Pancreas (tissue), 10 donors: Measurements from ENCODE around the gene COLQ. TPM values are rescaled to one million over a fixed set of nuclear protein-coding genes. Genes with fewer than 3 reads are reported as not detected.

ENCODE experiments used
- ATAC-seq, 4 donors: fragments of 200-7000 bp; cut with Tn5 transposase; one replicate each; pipeline versions ENCODE4 v1.8.0 to v1.9.1; 2020; ENCODE audit warnings: mild to moderate bottlenecking in 4 of 4, moderate library complexity in 4 of 4
- DNase-seq, 6 donors: peaks; one replicate each; pipeline ENCODE4 v3.0.0-alpha.2; 2020
- FAIRE-seq: peaks from 2 replicates; lab custom pipeline; 2012; peaks lifted over from hg19 to GRCh38; lab: Jason Lieb, UNC
- H3K27ac ChIP-seq, 4 donors: fragments of 200-600 bp; sonication (generic); 1 replicate in 3 of 4; 2 replicates in 1 of 4; pipeline versions ENCODE4 v1.5.0 to v1.8.0; 2020
- H3K27me3 ChIP-seq, 4 donors: fragments of 200-600 bp; one replicate each; pipeline ENCODE4 v1.8.0; 2021
- H3K36me3 ChIP-seq, 3 donors: fragments of 200-600 bp; sonication (generic) in 1 of 3; one replicate each; pipeline versions ENCODE4 v1.5.0 to v1.8.0; 2020 to 2021
- H3K4me1 ChIP-seq, 3 donors: fragments of 200-600 bp; one replicate each; pipeline ENCODE4 v1.8.0; 2021
- H3K4me3 ChIP-seq, 4 donors: fragments of 200-600 bp; sonication (generic) in 2 of 4; one replicate each; pipeline versions ENCODE4 v1.5.0 to v1.8.0; 2020 to 2021
- H3K9me3 ChIP-seq, 4 donors: fragments of 200-600 bp; one replicate each; pipeline ENCODE4 v1.8.0; 2021
- CTCF ChIP-seq, 4 donors: fragments of 200-600 bp; sonication (generic) in 3 of 4; IDR thresholded peaks; one replicate each; pipeline versions ENCODE4 v1.5.0 to v1.8.0; 2021; ENCODE audit warnings: antibody characterized with exemption in 4 of 4
- WGBS, 2 donors: extraction: QIAGEN DNeasy Blood & Tissue Kit; methylation state at CpG; one replicate each; pipeline ENCODE4 v1.1.7; 2013; 5-methylcytosine and 5-hydroxymethylcytosine counted together
- intact Hi-C, 3 donors: fragments of 100-400 bp; cut with DNase I; formaldehyde crosslinking; loops; one replicate each; pipeline versions ENCODE4 v1.11.1 to v1.14.2; 2022
- polyA plus RNA-seq, 2 donors: library from polyadenylated mRNA; stranded (reverse); fragments of 200-250 nt; gene quantifications; one replicate each; pipeline ENCODE4 v1.2.3, GENCODE V29; 2013
- total RNA-seq, 6 donors: library from RNA; stranded (reverse); fragmentation: NEBNext Ultra II Directional in 4 of 6; extraction: Animal tissue kit (Norgen Biotek cat#: 25700) in 4 of 6; gene quantifications; one replicate each; pipeline versions ENCODE4 v1.2.1 to v1.2.4, GENCODE V29; 2021 to 2023
- donor health status: healthy with polysubstance abuse.
- donor health status: DM: no; HTN: no; CAD: no; lungs with moderate emphysema.
- donor health status: DM: no; HTN: no; CAD: no.
- donor health status: control.
- donor health status: control.
- donor health status: Bipolar disorder and iron deficiency.
- donor health status: DM: yes; HTN: yes; CAD: no.
- donor health status: DM: no; HTN: no; CAD: no.
- donor health status: DM: no; HTN: no; CAD: no.
- donor health status: DM: yes; HTN: yes; CAD: no.

The COLQ gene
- total RNA-seq (1 to 10 TPM in 2 of 6 donors, under 1 TPM in 4; 0.28 to 1.5 (median 0.62) TPM), polyA plus RNA-seq (1 to 10 TPM; 1.9 to 3.1 TPM)

- no peak within 1 kb of the TSS for H3K27ac ChIP-seq
- H3K27me3 ChIP-seq, result no peaks in the 10 kb centered on the region
- no peaks in the 10 kb centered on the region for H3K9me3 ChIP-seq
- FAIRE-seq (no peak), DNase-seq (no peak), ATAC-seq (no peak)
- intact Hi-C loops, result no loop called here
- no peaks in the 10 kb centered on the region for H3K36me3 ChIP-seq
- WGBS, 2 donors, result 60 to 69% methylated on average over 6 of the region's 6 CpGs
- no peak within 1 kb of the TSS for H3K4me3 ChIP-seq
- no peak for TF ChIP-seq CTCF (IDR thresholded peaks at IDR 0.05)
- no peaks in the 10 kb centered on the region for H3K4me1 ChIP-seq
These were observed at the start of gene COLQ for GRCh38 chr3:15521573-15521965. COLQ (minus strand) TSS chr3:15521706; CDS start chr3:15521625, 81 bp downstream.

GRCh38 chr3:15563190-15563589 lies 41.7 kb upstream of the COLQ start:
- no peak for ATAC-seq
- H3K4me1 ChIP-seq, result no peaks in the 10 kb centered on the region
- no peaks in the 10 kb centered on the region for H3K9me3 ChIP-seq
- intact Hi-C loops, result no loop called here
- FAIRE-seq, result no peak
- TF ChIP-seq CTCF (IDR thresholded peaks at IDR 0.05), result no peak
- no peak overlapping the region for H3K27ac ChIP-seq
- no peak overlapping the region for H3K4me3 ChIP-seq
- 69 to 72% methylated on average over 1 of the region's 1 CpG for WGBS, 2 donors
- DNase-seq, result no peak
- peaks cover 0 to 64% (median 7%) of the 10 kb centered on the region in 3 donors for H3K36me3 ChIP-seq
- no peaks in the 10 kb centered on the region for H3K27me3 ChIP-seq

GRCh38 chr3:15562560-15562959 lies 41.1 kb upstream of the COLQ start:
- intact Hi-C loops, result no loop called here
- Histone ChIP-seq H3K27me3 (no peaks in the 10 kb centered on the region), H3K4me3 (no peak overlapping the region), H3K9me3 (no peaks in the 10 kb centered on the region), H3K36me3 (peaks cover 0 to 57% (median 6%) of the 10 kb centered on the region in 3 donors), H3K27ac (no peak overlapping the region), H3K4me1 (peaks cover 0 to 5% (median 0%) of the 10 kb centered on the region in 3 donors)
- DNase-seq (no peak), ATAC-seq (no peak), FAIRE-seq (no peak)
- TF ChIP-seq CTCF (IDR thresholded peaks at IDR 0.05), result no peak
- 69 to 73% methylated on average over 5 of the region's 5 CpGs for WGBS, 2 donors

- intact Hi-C loops, result loop anchor here in 1 of 3 donors (10.0 kb wide), 2 partner anchors 124 to 294 kb away; no protein-coding TSS in a partner anchor
- no peaks in the 10 kb centered on the region for H3K27me3 ChIP-seq
- ATAC-seq, result no peak
- H3K36me3 ChIP-seq, result peaks cover 0 to 27% (median 4%) of the 10 kb centered on the region in 3 donors
- 83 to 87% methylated on average over 9 of the region's 9 CpGs for WGBS, 2 donors
- no peak overlapping the region for H3K4me3 ChIP-seq
- H3K9me3 ChIP-seq, result no peaks in the 10 kb centered on the region
- peaks cover 0 to 8% (median 0%) of the 10 kb centered on the region in 3 donors for H3K4me1 ChIP-seq
- no peak overlapping the region for H3K27ac ChIP-seq
- no peak for DNase-seq
- no peak for TF ChIP-seq CTCF (IDR thresholded peaks at IDR 0.05)
- no peak for FAIRE-seq
These were observed 37.1 kb upstream of the COLQ start for GRCh38 chr3:15558581-15558980.

GRCh38 chr3:15557511-15557946 lies 36.0 kb upstream of the COLQ start:
- peak; percentile 22 to 63 (median 52) for TF ChIP-seq CTCF (IDR thresholded peaks at IDR 0.05)
- Histone ChIP-seq H3K4me3 (no peak overlapping the region), H3K4me1 (peaks cover 0 to 8% (median 0%) of the 10 kb centered on the region in 3 donors), H3K27ac (no peak overlapping the region), H3K36me3 (peaks cover 0 to 18% (median 0%) of the 10 kb centered on the region in 3 donors), H3K27me3 (no peaks in the 10 kb centered on the region), H3K9me3 (no peaks in the 10 kb centered on the region)
- ATAC-seq, result peak; percentile 63 to 95 (median 94)
- DNase-seq, result peak in 3 of 6 donors; percentile 27 to 69 (median 46)
- intact Hi-C loops, result loop anchor here in 1 of 3 donors (10.0 kb wide), 2 partner anchors 123 to 293 kb away; no protein-coding TSS in a partner anchor
- peak; percentile 66 for FAIRE-seq
- WGBS, 2 donors, result 0 to 2% methylated on average over 3 of the region's 3 CpGs
